Activated CD4-positive, alpha-beta T cell treated with anti-CD3 and anti-CD28 coated beads, Interleukin-2, amount 50 U/mL, for 1 hour (primary cell): ENCODE results near the gene SLC16A9.

Experiments
- DNase-seq: peaks from one replicate; pipeline ENCODE4 v3.0.0-alpha.2; 2020

Gene SLC16A9

DNA sequence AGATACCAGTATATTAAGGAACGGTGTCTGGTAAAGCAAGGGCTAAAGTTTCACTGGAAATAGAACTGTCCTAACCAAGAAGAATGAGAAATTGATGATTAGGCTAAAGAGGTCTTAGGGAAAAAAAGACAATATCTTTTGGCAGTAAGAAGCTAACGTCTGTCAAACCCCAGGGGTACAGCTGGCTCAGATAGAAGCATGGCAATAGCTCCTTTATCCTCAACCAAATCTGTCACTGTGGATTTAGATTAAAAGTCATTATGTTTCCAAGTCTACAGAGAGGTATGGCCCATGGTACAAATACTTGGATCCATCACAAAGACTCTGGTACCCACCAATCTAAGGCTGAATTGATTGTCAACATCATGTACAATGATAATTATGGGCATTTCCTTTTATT is 8.6 kb upstream of the SLC16A9 start:
- DNase-seq: no peak

DNA sequence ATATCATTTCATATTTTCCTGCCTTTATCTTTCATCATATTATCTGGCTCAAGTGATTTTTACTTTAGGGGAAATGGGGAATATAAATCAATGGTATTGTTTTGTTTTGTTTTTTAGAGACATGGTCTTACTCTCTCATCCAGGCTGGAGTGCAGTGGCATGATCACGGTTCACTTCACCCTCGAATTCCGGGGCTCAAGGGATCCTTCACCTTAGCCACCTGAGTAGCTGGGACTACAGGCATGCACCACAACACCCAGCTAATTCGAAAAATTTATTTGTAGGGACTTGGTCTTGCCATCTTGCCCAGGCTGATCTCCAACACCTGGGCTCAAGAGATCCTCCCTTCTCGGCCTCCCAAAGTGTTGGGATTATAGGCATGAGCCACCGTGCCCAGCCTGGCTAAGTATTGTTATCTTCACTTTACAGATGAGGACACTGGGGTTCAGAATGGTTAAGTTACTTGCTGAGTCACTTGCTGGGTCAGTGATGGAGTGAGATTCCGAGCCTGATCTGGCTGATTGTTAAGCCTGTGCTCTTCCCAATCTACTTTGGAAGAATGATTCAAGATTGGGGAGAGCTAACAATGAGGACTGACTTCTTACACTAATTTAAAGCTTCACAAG is 3.7 kb upstream of the SLC16A9 start:
- no peak for DNase-seq

GRCh38 chr10:59711871-59712494 is 2.3 kb upstream of the SLC16A9 start:
- no peak for DNase-seq

DNA sequence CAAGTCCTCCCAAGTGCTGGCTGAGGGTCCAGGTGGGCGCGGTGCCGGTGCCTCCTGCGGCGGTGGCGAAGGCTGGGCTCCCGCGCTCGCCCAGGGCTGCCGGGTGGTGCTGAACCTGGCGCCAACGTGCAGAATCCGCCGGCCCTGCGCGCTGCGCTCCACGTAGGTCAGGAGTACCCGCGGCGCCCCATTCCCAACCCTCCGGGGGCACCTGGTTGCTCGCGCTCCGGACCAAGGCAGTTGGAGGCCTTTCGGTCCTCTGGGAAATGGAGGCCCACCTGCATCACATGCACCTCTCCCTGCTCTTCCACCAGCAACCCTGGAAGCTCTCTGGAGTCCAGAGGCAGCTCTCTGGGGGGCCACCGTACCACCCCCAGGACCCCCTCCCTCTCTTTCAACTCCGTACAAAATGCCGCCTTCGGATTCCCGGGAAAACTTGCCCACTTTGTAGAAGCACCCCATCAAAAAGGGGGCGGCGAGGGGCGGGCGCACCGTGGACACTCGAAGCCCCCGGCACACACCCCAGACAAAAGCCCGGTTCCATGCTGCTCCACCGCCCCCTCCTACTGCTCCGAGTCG is 745 bp downstream of the SLC16A9 start:
- no peak for DNase-seq

GRCh38 chr10:59706851-59707797 is 2.5 kb downstream of the SLC16A9 start:
- DNase-seq: no peak

DNA sequence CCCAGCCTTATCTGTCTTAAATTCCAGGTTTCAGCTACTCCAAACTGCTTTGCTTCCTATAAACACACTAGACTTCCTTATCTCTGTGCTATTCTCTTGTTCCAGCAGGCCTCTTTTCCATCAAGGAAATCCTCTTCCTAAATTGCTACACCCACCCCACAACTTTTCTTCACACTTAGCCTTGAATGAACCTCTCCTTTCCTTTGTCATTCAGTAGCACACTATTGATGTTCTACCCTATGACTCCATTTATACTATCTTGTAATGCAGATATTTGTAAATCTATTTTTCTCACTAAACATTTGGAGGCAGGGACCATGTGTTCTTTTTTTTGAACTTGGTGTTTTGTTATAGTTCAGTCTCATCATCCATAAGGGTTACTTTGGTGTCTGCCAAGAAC is 3.7 kb downstream of the SLC16A9 start:
- no peak for DNase-seq

DNA sequence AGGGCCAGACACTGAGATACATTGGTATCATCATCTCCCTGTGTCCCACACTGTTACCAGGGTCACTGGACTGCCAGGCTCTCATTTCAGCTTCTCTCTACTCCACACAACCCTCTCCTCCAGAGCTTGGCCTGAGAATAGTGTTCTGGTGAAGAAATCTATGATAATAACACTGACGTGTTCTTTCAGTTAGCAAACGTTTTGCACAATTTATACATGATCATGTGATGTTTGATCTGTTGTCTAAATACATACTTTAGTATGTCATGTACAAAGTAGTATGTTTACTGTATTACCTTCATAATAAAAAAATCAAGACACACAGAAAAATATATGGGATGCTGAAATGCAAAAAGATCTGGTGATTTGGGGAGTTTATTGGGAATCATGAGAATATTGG is 5.0 kb downstream of the SLC16A9 start:
- DNase-seq: no peak

- DNase-seq: no peak
Measured at GRCh38 chr10:59702347-59702746, 7.3 kb downstream of the SLC16A9 start.

GRCh38 chr10:59700709-59701108 is 8.9 kb downstream of the SLC16A9 start:
- no peak for DNase-seq

- DNase-seq: no peak
Measured at GRCh38 chr10:59698326-59698725, 11.3 kb downstream of the SLC16A9 start.

GRCh38 chr10:59695637-59696036 is 14.0 kb downstream of the SLC16A9 start:
- DNase-seq: no peak

DNA sequence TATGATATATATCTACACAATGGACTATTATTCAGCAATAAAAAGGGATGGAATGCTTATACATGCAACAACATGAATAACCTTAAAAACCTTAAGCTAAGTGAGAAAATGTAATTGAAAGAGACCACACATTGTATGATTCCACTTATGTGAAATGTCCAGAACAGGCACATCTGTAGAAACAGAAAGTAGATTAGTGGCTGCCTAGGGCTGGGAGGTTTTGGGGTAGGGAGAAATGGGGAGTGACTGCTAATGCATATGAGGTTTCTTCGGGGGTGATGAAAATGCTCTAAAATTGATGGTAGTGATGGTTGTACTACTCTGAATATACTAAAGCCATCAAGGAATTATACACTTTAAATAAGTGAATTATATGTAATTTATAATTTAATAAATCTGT is 14.7 kb downstream of the SLC16A9 start:
- no peak for DNase-seq

DNA sequence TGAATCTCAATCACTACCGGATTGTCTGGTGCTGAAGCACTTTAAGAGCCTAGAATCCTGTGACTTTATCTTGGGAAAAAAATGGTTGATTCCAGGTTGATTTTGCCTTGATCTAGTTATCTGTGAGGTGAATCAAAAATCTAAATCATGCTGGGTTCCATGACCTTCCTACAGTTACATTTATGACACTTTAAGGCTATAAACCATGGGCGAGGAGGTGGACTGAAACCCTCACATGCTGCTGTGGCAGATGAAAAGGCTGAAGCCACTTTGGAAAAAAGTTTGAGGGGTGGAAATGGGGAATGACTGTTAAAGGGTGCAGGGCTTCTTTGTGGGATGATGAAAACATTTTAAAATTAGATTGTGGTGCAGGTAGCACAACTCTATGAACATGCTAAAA is 17.5 kb downstream of the SLC16A9 start:
- DNase-seq: no peak

DNA sequence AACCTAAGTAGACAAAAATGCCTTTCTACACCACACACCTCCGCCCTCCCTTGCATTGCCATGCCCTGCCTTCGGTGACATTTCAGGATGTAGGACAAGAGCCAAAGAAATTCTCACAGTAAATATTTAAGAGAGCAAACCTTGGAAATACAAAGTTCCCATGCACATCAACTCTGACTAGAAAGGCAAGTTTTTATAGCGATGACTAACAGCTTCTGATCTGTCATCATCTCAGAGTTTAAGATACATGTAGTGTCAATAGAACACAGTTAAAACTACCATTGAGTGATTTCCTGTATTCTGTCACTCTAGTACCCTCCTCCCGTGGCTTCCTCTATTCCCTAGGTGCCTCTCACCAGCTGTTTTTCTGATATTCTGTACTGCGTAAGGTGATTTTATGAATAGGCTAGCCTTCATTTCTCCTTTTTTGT is 20.7 kb downstream of the SLC16A9 start:
- DNase-seq: no peak

DNA sequence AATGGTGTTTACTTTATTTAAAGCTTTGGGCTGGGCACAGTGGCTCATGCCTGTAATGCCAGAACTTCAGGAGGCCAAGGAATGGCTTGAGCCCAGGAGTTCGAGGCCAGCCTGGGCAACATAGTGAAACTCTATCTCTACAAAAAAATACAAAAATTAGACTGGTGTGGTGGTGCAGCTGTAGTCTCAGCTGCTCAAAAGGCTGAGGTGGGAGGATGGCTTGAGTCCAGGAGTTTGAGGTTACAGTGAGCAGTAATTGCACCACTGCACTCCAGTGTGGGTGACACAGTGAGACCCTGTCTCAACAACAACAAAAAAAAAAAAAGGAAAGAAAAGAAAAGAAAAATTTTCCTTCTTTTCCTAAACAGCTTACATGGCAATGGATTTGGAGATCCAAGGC is 22.0 kb downstream of the SLC16A9 start:
- DNase-seq: no peak

DNA sequence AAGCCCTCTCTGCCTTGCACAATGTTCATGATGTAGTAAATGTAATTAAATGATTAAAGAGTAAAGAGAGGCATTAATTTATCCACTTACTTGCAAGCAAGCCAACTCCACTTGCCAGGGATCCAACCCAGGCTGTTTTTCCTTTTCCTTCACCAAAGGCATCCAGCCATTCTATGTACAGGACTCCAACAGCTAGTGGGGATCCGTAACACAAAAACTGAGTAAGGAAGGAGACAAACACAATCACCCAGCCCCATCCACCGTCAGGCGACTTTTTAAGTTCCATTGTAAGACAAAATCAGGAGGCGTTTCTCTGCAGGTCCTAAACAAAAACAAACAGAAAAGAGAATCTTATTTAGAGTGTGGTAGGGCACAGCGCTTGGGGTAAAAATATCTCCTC is 25.6 kb downstream of the SLC16A9 start:
- DNase-seq: no peak

- DNase-seq: no peak
Measured at GRCh38 chr10:59682986-59683937, 26.4 kb downstream of the SLC16A9 start.

- no peak for DNase-seq
Measured at GRCh38 chr10:59680199-59680598, 29.5 kb downstream of the SLC16A9 start.

DNA sequence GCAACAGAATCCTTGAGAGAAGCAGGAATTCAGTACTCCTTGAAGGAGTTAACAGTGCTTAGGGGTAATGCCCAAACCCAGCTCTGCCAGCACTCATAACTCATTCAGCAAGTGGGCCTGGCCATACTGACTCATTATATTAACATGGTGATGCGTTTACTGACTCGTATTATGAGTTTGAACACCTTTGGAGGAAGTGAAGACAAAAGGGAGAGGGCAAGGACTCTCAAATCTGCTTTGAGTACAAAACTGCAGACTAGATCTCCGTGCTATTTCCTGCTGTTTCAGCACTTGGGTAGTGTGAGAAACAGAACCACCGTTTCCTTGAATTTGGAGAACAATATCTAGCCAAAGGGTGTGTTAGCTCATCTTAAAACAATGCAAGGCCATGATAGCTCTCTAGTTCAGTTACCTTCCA is 30.8 kb downstream of the SLC16A9 start:
- no peak for DNase-seq

GRCh38 chr10:59677253-59677831 is 32.3 kb downstream of the SLC16A9 start:
- no peak for DNase-seq

DNA sequence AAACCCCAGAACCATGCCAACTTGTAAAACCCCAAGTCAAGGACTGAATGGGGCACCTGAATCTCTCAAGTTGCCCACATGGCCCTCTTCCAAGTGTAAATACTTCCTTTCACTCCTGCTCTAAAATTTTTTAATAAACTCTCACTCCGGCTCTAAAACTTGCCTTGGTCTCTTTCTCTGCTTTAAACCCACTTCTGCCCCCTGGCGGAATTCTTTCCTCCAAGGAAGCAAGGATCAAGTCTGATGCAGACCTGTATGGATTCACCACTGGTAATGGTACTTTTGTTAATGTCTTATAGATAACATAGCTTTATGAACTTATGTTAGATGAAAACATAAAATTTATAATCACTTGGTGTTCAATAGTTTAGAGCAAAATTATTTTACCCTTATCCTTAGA is 33.8 kb downstream of the SLC16A9 start:
- no peak for DNase-seq
